HG03469 (cell line): ENCODE data around the gene SNX10.

Source experiments
- ATAC-seq: cut with Tn5 transposase; IDR thresholded peaks from one replicate; pipeline ENCODE4 v1.9.1; 2021; ENCODE audit warnings: mild to moderate bottlenecking, moderate library complexity, moderate number of reproducible peaks; ENCODE audit not compliant: unreplicated experiment

SNX10 gene

DNA sequence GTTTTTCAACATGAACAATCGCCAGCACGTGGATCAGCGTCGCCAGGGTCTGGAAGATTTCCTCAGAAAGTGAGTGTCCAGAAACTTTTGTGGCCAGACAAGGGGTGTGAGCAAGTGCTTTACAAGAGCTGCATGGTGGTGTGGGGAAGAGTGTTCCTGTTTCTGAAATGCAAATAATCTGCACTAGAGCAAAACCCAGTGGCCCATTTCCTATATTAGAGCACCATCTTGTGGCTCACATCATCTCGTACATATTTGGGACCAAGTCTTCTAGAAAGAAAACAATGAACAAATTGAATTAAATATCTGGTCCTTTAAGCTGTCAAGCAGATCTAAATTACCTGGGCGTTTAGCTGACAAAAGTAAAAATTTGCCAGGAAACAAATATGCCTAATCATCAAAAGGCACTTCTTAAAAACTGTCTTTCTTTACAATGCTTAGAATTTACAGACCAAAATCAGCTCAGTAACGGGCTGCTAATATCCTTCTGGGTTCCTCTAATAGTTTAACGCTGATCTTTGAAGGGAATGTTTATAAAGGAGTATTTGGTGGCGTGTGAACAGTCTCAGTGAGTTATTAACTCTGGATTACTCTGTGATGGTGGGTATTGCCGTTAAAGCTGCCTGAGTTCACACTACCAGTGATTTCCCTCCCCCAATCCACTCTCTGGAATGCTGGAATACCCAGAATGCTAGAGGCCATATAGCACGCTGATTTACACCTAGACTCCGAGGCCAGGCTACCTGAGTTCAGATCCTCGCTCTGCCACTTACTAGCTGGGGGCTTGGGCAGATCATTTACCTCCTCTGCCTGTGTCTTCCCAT lies 73.6 kb downstream of the SNX10 start:
- peak; percentile 54 for ATAC-seq

DNA sequence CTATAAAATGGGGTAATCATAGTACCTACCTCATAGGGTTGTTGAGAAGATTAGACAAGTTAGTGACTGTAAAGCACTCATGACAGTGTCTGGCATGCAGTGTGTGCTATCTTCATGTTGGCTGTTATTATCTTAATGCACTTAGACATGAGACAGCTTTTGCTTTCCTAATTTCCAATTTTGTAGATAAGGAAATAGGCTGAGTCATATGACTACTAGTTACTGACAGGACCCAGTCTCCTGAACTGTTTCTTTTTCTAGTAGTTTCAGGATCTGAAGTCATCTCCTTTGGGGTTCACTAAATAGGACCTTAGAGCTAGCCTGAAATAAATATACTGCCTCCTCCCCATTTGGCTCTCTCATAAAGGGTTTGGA lies 74.2 kb downstream of the SNX10 start:
- no peak for ATAC-seq

DNA sequence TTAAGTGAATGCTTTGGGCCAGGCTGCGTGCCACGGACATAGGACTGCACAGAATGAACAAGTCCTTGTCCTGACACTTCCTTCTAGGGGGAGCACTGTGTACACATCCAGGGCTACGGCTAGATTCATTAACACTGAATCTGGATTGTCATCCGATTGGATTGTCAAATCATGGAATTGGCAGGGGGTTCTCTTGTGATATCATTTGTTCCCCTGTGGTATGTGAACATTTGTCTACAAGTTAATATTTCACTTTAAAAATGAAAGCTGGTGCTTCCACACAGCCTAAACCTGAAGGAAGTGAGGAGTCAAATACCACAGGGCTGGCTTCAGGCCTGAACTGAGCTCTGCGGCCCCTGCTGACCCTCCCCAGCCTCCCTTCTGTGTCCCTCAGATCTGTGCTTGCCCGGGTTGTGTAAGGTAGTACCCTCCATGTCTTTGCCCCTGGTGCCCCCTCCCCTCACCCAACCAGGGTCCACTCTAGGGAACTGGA lies 75.6 kb downstream of the SNX10 start:
- ATAC-seq = no peak

GRCh38 chr7:26368542-26368941 lies 76.9 kb downstream of the SNX10 start:
- ATAC-seq = no peak

- no peak for ATAC-seq
Measured at GRCh38 chr7:26369593-26369992, 77.9 kb downstream of the SNX10 start.

GRCh38 chr7:26370011-26370410 lies 78.3 kb downstream of the SNX10 start:
- no peak for ATAC-seq

DNA sequence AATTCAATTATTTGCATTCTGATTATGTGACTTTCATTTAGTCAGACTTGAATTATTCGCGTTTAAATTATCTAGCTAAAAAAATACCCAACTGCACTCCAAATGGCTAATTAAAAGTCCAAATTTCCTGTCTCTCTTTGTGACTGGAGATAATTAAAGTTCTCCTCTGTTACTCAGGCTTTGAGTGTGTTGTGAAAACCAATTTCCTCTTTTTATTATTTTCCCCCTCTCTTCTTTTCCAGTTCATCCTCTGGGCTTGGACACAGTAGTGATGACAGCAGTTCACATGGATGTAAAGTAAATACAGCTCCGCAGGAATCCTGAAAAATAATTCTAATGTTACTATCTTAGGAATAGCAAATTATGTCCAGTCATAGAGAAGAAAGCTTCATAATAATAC lies 80.6 kb downstream of the SNX10 start:
- no peak for ATAC-seq

DNA sequence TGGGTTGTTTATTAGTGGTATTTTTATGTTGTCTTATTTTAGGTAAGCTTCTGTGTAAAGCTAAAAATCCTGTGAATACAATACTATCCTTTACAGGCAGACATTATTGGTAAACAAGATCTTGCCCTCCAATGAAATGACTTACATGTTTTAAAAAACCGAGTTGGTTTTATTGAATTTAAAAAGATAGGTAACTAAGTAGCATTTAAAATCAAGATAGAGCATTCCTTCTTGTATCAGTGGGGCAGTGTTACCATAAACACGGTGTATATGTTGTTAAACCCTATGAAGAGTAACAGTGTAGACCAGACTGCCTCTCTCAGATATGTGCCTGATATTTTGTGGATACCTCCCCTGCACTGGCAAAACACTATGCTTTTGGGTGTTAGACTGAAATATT lies 81.0 kb downstream of the SNX10 start:
- ATAC-seq = no peak

GRCh38 chr7:26374647-26375373 lies 83.1 kb downstream of the SNX10 start:
- ATAC-seq = no peak

- ATAC-seq = no peak
Measured at GRCh38 chr7:26375726-26376174, 84.1 kb downstream of the SNX10 start.

- no peak for ATAC-seq
Measured at GRCh38 chr7:26376175-26376917, 84.7 kb downstream of the SNX10 start.

DNA sequence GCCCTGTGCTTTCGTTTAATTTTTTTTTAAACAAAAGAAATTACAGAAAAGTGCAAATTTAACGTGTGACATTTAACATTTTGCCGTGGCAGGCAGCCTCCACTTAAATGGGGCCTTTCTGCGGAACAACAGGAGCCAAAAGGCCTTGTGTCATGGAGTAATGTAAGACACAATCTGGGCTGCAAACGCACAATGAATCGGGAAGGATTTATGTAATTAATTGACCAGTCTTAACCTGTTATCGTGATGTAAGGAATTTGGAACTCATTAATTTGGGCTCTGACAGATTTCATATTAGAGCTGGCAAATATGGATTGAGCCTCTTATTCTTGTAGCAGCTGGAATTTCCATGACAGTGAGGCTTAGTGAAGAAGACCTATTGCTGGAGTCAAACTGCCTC lies 86.4 kb downstream of the SNX10 start:
- no peak for ATAC-seq

DNA sequence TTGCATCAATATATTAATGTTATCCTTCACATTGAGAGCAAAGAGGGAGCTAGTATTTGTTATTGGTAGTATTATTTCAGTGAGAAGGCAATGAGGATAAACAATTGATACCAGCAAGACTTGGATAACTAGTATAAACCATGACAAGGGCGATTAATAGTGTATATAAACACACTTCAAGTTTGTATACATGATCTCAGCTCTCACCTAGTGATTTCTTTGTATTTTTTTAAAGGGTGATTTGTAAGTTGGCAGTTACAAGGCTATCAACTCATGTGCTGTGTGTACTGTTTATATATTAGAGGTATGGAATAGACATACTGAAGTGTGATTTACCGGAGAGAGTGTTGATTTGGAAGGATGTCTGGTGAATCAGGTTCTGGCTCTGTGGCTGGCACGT lies 88.0 kb downstream of the SNX10 start:
- ATAC-seq = no peak

- no peak for ATAC-seq
Measured at GRCh38 chr7:26381476-26382353, 90.1 kb downstream of the SNX10 start.

- ATAC-seq = no peak
Measured at GRCh38 chr7:26385240-26385639, 93.6 kb downstream of the SNX10 start.

GRCh38 chr7:26387731-26388130 lies 96.1 kb downstream of the SNX10 start:
- ATAC-seq = no peak

- ATAC-seq = peak; percentile 48
Measured at GRCh38 chr7:26388256-26388655, 96.6 kb downstream of the SNX10 start.

DNA sequence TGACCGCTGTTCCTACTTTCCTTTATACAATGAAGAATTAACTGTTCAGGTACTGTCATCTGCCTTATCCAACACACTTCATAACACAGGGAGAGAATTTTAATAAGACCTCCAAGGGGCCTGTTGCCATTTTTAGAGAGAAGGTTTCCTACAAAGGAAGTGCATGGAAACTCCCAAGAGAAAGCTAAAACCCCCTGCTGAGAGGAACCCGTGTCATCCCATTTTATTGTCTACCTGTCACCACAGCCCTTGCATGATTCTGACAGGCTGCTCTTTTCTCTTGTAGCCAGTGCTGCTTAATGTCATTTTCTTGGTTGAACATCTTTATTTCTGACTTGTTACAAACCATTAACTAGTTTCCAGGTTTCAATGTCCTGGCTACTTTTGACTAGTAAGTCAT lies 98.4 kb downstream of the SNX10 start:
- ATAC-seq = no peak

DNA sequence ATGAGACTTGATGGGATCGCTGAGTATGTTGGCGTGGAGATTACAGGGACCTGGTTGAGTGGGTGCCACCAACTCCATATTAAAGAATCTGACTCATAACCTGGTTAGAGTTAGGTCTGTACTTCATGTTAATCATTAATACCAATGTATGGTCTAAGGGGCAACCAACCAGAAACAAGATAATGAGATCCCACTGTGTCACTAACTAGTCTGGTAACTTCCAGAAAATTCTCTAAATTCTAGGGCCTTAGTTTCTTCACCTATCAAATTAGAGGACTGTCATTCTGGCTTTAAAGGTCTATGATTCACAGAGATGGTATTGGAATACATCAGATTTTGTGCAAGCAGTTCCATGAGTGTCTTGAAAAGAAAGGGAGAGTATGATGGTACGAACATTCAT lies 102.2 kb downstream of the SNX10 start:
- ATAC-seq = no peak

DNA sequence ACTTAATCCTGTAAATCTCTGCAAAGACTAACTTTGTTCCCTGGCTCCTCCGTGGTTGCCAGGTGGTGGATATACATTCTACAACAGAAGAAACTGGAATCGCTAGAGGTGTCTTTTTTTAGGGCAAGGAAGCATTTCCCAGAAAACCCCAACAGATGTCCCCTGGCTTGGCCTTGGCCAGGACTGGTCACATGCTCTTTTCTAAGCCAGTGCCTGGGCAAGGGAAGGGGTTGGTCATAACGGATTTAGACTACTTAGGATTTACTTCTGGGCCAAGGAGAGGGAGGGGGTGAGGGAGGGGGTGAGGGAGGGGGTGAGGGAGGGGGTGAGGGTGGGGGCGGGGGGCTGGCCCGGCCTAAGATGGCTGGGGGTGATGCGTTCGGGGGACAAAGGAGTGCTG lies 105.7 kb downstream of the SNX10 start:
- no peak for ATAC-seq
